ENCODE data around the gene PTPRB. TPM values are rescaled to one million over a fixed set of nuclear protein-coding genes. Genes with fewer than 3 reads are reported as not detected.

The PTPRB gene
- total RNA-seq, 1 experiment from 2014 or later: 0.33 TPM

GRCh38 chr12:70608184-70608583 lies 29.0 kb downstream of the PTPRB start:
- no peak overlapping the region for H3K27ac ChIP-seq (ENCODE audit: low read length)
- peaks cover 13% of the 10 kb centered on the region for H3K27me3 ChIP-seq (ENCODE audit: control insufficient read depth, insufficient read depth, low read length)
- H3K4me1 ChIP-seq (ENCODE audit: control insufficient read depth, insufficient read depth, low read length): peaks cover 3% of the 10 kb centered on the region; the same call in 1 of the 2 replicates
- in situ Hi-C loops (cut with HindIII; ENCODE audit: low pct_unique_long_range_greater_than_20kb, low sequenced_read_pairs) (no loop called here), intact Hi-C loops (cut with micrococcal nuclease; ENCODE audit: unreplicated experiment) (no loop called here)
- BruUV-seq (replicated peaks): no TSS peak
- no peak for ATAC-seq
- H3K36me3 ChIP-seq (ENCODE audit: control insufficient read depth, insufficient read depth, low read length): no peaks in the 10 kb centered on the region
- no peaks in the 10 kb centered on the region for H3K9me3 ChIP-seq (ENCODE audit: control insufficient read depth, insufficient read depth, low read depth, low read length)
- DNase-seq (ENCODE audit: low read depth, low spot score): no peak
- POLR2A ChIA-PET: no interaction called here
- CTCF ChIA-PET: no interaction called here
- no peak overlapping the region for H3K4me3 ChIP-seq (ENCODE audit: low read depth in 2 of 2, low read length in 2 of 2)
- TF ChIP-seq CTCF (IDR thresholded peaks at IDR 0.05) (no peak), POLR2AphosphoS5 (IDR thresholded peaks at IDR 0.05; ENCODE audit: low read depth, low read length) (no peak), TCF7L2 (IDR thresholded peaks at IDR 0.05; ENCODE audit: low read depth, low read length) (no peak), SIN3A (IDR thresholded peaks at IDR 0.05; ENCODE audit: borderline replicate concordance, insufficient read depth, low read depth, low read length) (no peak), REST (IDR thresholded peaks at IDR 0.05; ENCODE audit: insufficient read depth in 1 of 2, low read depth in 2 of 2, low read length in 1 of 2) (no peak)

DNA sequence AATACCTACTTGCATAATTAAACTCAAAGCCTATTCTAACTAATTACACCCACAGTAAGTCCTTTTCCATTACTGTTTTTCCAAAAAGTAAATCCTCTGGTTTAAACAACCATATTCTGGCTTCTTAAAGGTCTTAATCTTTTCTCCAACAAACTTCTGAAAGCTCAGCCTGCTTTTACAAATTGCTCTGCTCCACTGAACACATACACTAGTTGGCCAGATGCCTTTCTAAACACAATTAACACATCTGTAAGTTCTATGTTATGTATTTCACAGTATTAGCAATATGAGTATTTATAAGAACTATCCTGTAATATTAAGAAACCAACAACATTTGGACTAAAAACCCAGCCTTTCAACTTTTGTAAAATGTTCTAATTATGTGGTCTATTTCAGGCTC lies 30.1 kb downstream of the PTPRB start:
- H3K27me3 ChIP-seq (ENCODE audit: control insufficient read depth, insufficient read depth, low read length): peaks cover 12% of the 10 kb centered on the region
- BruUV-seq (replicated peaks): no TSS peak
- H3K9me3 ChIP-seq (ENCODE audit: control insufficient read depth, insufficient read depth, low read depth, low read length): no peaks in the 10 kb centered on the region
- POLR2A ChIA-PET: no interaction called here
- DNase-seq (ENCODE audit: low read depth, low spot score): no peak
- CTCF ChIA-PET: no interaction called here
- ATAC-seq: no peak
- intact Hi-C loops (cut with micrococcal nuclease; ENCODE audit: unreplicated experiment): no loop called here
- in situ Hi-C loops (cut with HindIII; ENCODE audit: low pct_unique_long_range_greater_than_20kb, low sequenced_read_pairs): no loop called here
- no peak for TF ChIP-seq CTCF (IDR thresholded peaks at IDR 0.05)
- TF ChIP-seq POLR2AphosphoS5 (IDR thresholded peaks at IDR 0.05; ENCODE audit: low read depth, low read length): no peak
- TF ChIP-seq REST (IDR thresholded peaks at IDR 0.05; ENCODE audit: insufficient read depth in 1 of 2, low read depth in 2 of 2, low read length in 1 of 2): no peak
- TF ChIP-seq SIN3A (IDR thresholded peaks at IDR 0.05; ENCODE audit: borderline replicate concordance, insufficient read depth, low read depth, low read length): no peak
- no peak for TF ChIP-seq TCF7L2 (IDR thresholded peaks at IDR 0.05; ENCODE audit: low read depth, low read length)
- H3K4me3 ChIP-seq (ENCODE audit: low read depth in 2 of 2, low read length in 2 of 2): no peak overlapping the region
- no peaks in the 10 kb centered on the region for H3K36me3 ChIP-seq (ENCODE audit: control insufficient read depth, insufficient read depth, low read length)
- peaks cover 3% of the 10 kb centered on the region; the same call in 1 of the 2 replicates for H3K4me1 ChIP-seq (ENCODE audit: control insufficient read depth, insufficient read depth, low read length)
- H3K27ac ChIP-seq (ENCODE audit: low read length): no peak overlapping the region

Measured in Panc1 (cell line).